Measurements from ENCODE around the gene ALAS1. TPM values are rescaled to one million over a fixed set of nuclear protein-coding genes. Genes with fewer than 3 reads are reported as not detected.

Gene ALAS1
- total RNA-seq, 1 experiment from 2014 or later = 89.4 TPM

GRCh38 chr3:52184690-52185089 lies 13.3 kb upstream of the ALAS1 start:
- Histone ChIP-seq H3K4me1 (ENCODE audit: control insufficient read depth, insufficient read depth, low read length) (no peaks in the 10 kb centered on the region), H3K27me3 (ENCODE audit: control insufficient read depth, insufficient read depth, low read length) (no peaks in the 10 kb centered on the region), H3K9me3 (ENCODE audit: control insufficient read depth, insufficient read depth, low read depth, low read length) (no peaks in the 10 kb centered on the region), H3K4me3 (ENCODE audit: low read depth in 2 of 2, low read length in 2 of 2) (no peak overlapping the region), H3K36me3 (ENCODE audit: control insufficient read depth, insufficient read depth, low read length) (no peaks in the 10 kb centered on the region), H3K27ac (ENCODE audit: low read length) (no peak overlapping the region)
- intact Hi-C loops (cut with micrococcal nuclease; ENCODE audit: unreplicated experiment) = no loop called here
- ChIA-PET POLR2A (no interaction called here), CTCF (no interaction called here)
- BruUV-seq (replicated peaks) = no TSS peak
- in situ Hi-C loops (cut with HindIII; ENCODE audit: low pct_unique_long_range_greater_than_20kb, low sequenced_read_pairs) = no loop called here
- no peak for TF ChIP-seq SIN3A (IDR thresholded peaks at IDR 0.05; ENCODE audit: borderline replicate concordance, insufficient read depth, low read depth, low read length)
- TF ChIP-seq POLR2AphosphoS5 (IDR thresholded peaks at IDR 0.05; ENCODE audit: low read depth, low read length) = no peak
- TF ChIP-seq REST (IDR thresholded peaks at IDR 0.05; ENCODE audit: insufficient read depth in 1 of 2, low read depth in 2 of 2, low read length in 1 of 2) = no peak
- ATAC-seq (no peak; the same call in 1 of the 2 replicates), DNase-seq (ENCODE audit: low read depth, low spot score) (no peak)

- POLR2A ChIA-PET = no interaction called here
- no peaks in the 10 kb centered on the region for H3K4me1 ChIP-seq (ENCODE audit: control insufficient read depth, insufficient read depth, low read length)
Measured at GRCh38 chr3:52185311-52185710, 12.6 kb upstream of the ALAS1 start.

More at GRCh38 chr3:52185311-52185710, 12.6 kb upstream of the ALAS1 start:
- BruUV-seq (replicated peaks) = no TSS peak
- Histone ChIP-seq H3K27ac (ENCODE audit: low read length) (no peak overlapping the region), H3K9me3 (ENCODE audit: control insufficient read depth, insufficient read depth, low read depth, low read length) (no peaks in the 10 kb centered on the region), H3K36me3 (ENCODE audit: control insufficient read depth, insufficient read depth, low read length) (no peaks in the 10 kb centered on the region), H3K27me3 (ENCODE audit: control insufficient read depth, insufficient read depth, low read length) (no peaks in the 10 kb centered on the region), H3K4me3 (ENCODE audit: low read depth in 2 of 2, low read length in 2 of 2) (no peak overlapping the region)
- DNase-seq (ENCODE audit: low read depth, low spot score) = no peak
- CTCF ChIA-PET = no interaction called here
- no peak for TF ChIP-seq REST (IDR thresholded peaks at IDR 0.05; ENCODE audit: insufficient read depth in 1 of 2, low read depth in 2 of 2, low read length in 1 of 2)
- TF ChIP-seq CTCF (IDR thresholded peaks at IDR 0.05) = no peak
- TF ChIP-seq SIN3A (IDR thresholded peaks at IDR 0.05; ENCODE audit: borderline replicate concordance, insufficient read depth, low read depth, low read length) = no peak
- no peak for TF ChIP-seq POLR2AphosphoS5 (IDR thresholded peaks at IDR 0.05; ENCODE audit: low read depth, low read length)
- TF ChIP-seq TCF7L2 (IDR thresholded peaks at IDR 0.05; ENCODE audit: low read depth, low read length) = no peak
- intact Hi-C loops (cut with micrococcal nuclease; ENCODE audit: unreplicated experiment) (no loop called here), in situ Hi-C loops (cut with HindIII; ENCODE audit: low pct_unique_long_range_greater_than_20kb, low sequenced_read_pairs) (no loop called here)
- ATAC-seq = no peak
